GM12878 (cell line): Measurements from ENCODE around the gene SNAPC4. TPM values are rescaled to one million over a fixed set of nuclear protein-coding genes. Genes with fewer than 3 reads are reported as not detected.

ENCODE experiments used
- ATAC-seq: fragments of 200-7000 bp; cut with Tn5 transposase; 3 replicates; pipeline ENCODE4 v1.9.1; 2020; ENCODE audit warnings: mild to moderate bottlenecking, moderate library complexity
- BruUV-seq: library from RNA; stranded (reverse); fragments of 400-500 nt; replicated peaks from 2 replicates; lab custom pipeline; 2021; lab: Mats Ljungman, UMichigan
- CTCF ChIA-PET: fragments of 300-600 bp; sonication (Branson Sonifier 250); formaldehyde crosslinking; extraction: SDS; loops from one replicate; lab custom pipeline; 2021; ENCODE audit warnings: inconsistent platforms; lab: Yijun Ruan, JAX
- POLR2A ChIA-PET: fragments of 350-600 bp; formaldehyde crosslinking; extraction: SDS; loops from one replicate; lab custom pipeline; 2021; ENCODE audit warnings: inconsistent platforms; lab: Charles Lee
- RAD21 ChIA-PET: fragments of 300-600 bp; sonication (Branson Sonifier 250); formaldehyde crosslinking; loops from one replicate; lab custom pipeline; 2023; ENCODE audit warnings: antibody characterized with exemption; ENCODE audit not compliant: unreplicated experiment; lab: Charles Lee
- SMC1A ChIA-PET: fragments of 300-600 bp; sonication (Branson Sonifier 250); formaldehyde crosslinking; loops from one replicate; lab custom pipeline; 2023; ENCODE audit not compliant: unreplicated experiment, uncharacterized antibody; lab: Charles Lee
- DNase-seq: peaks from one replicate; pipeline ENCODE4 v3.0.0-alpha.2; 2011; ENCODE audit warnings: low read depth, low spot score
- FAIRE-seq: peaks from 3 replicates; lab custom pipeline; 2011; peaks lifted over from hg19 to GRCh38; lab: Jason Lieb, UNC
- H2AFZ ChIP-seq: 2 replicates; pipeline ENCODE4 v1.6.0; 2011; ENCODE audit warnings: low read depth, low read length, control low read depth; ENCODE audit not compliant: control insufficient read depth
- H3K27ac ChIP-seq: 2 replicates; pipeline ENCODE4 v1.5.1; 2011; ENCODE audit warnings: control low read depth; ENCODE audit not compliant: control insufficient read depth, insufficient read depth
- H3K27me3 ChIP-seq, 2 experiments: replicated peaks in 1 of 2; 2 replicates each; pipeline versions ENCODE4 v1.6.0 to v1.6.1; 2011; ENCODE audit warnings: low read length in 1 of 2; ENCODE audit not compliant: control insufficient read depth in 2 of 2, insufficient read depth in 2 of 2
- H3K36me3 ChIP-seq, 2 experiments: 2 replicates each; pipeline ENCODE4 v1.5.1; 2011; ENCODE audit warnings: low read length in 1 of 2; ENCODE audit not compliant: control insufficient read depth in 2 of 2, insufficient read depth in 2 of 2
- H3K4me1 ChIP-seq: 2 replicates; pipeline ENCODE4 v1.6.1; 2011; ENCODE audit warnings: mild to moderate bottlenecking, low read length, moderate library complexity, mixed read lengths; ENCODE audit not compliant: control insufficient read depth, insufficient read depth
- H3K4me2 ChIP-seq: 2 replicates; pipeline ENCODE4 v1.6.0; 2011; ENCODE audit warnings: control low read depth; ENCODE audit not compliant: control insufficient read depth, insufficient read depth
- H3K4me3 ChIP-seq: fragments of 200-600 bp; sonication (generic); 2 replicates; pipeline ENCODE4 v1.5.1; 2016
- H3K79me2 ChIP-seq: 2 replicates; pipeline ENCODE4 v1.6.0; 2011; ENCODE audit warnings: low read length; ENCODE audit not compliant: control insufficient read depth, insufficient read depth
- H3K9ac ChIP-seq: 2 replicates; pipeline ENCODE4 v1.8.0; 2011; ENCODE audit warnings: low read length, control low read depth, mixed read lengths; ENCODE audit not compliant: control insufficient read depth, insufficient read depth
- H3K9me3 ChIP-seq: replicated peaks from 3 replicates; pipeline ENCODE4 v1.5.1; 2011; ENCODE audit warnings: mild to moderate bottlenecking, low read length; ENCODE audit not compliant: control insufficient read depth, insufficient read depth
- H4K20me1 ChIP-seq: 2 replicates; pipeline ENCODE4 v1.6.0; 2011; ENCODE audit not compliant: control insufficient read depth, insufficient read depth
- ATF7 ChIP-seq: fragments of 450-650 bp; IDR thresholded peaks from 2 replicates; pipeline ENCODE4 v1.6.1; 2016; ENCODE audit warnings: low read depth, mild to moderate bottlenecking
- FOXM1 ChIP-seq: IDR thresholded peaks from 2 replicates; pipeline ENCODE4 v1.6.1; 2012; ENCODE audit warnings: low read depth, mild to moderate bottlenecking, inconsistent platforms, low read length, moderate library complexity
- POU2F2 ChIP-seq: IDR thresholded peaks from 3 replicates; pipeline ENCODE4 v1.6.1; 2011; ENCODE audit warnings: low read depth, mild to moderate bottlenecking, low read length, borderline replicate concordance
- PRDM15 ChIP-seq: fragments of 450-650 bp; formaldehyde crosslinking; IDR thresholded peaks from 2 replicates; pipeline ENCODE4 v1.4.0; 2020; ENCODE audit warnings: mild to moderate bottlenecking, moderate library complexity
- SMAD5 ChIP-seq: IDR thresholded peaks from 2 replicates; pipeline ENCODE4 v1.6.1; 2016; ENCODE audit warnings: antibody characterized with exemption, low read depth
- SMARCA5 ChIP-seq: fragments of 450-650 bp; IDR thresholded peaks from 2 replicates; pipeline ENCODE4 v1.6.1; 2017; ENCODE audit warnings: mild to moderate bottlenecking
- YBX1 ChIP-seq: fragments of 450-650 bp; IDR thresholded peaks from 2 replicates; pipeline ENCODE4 v1.6.1; 2016; ENCODE audit warnings: antibody characterized with exemption
- ZNF622 ChIP-seq: fragments of 450-650 bp; IDR thresholded peaks from 2 replicates; pipeline ENCODE4 v1.6.1; 2017; ENCODE audit warnings: mild to moderate bottlenecking, inconsistent platforms
- WGBS: methylation state at CpG from one replicate; pipeline ENCODE4 v1.1.6; 2016; ENCODE audit warnings: low lambda C conversion rate; ENCODE audit not compliant: insufficient replicate concordance, insufficient coverage; ENCODE audit errors: missing lambda C conversion rate; 5-methylcytosine and 5-hydroxymethylcytosine counted together
- in situ Hi-C: fragments of 300-500 bp; cut with MboI; formaldehyde crosslinking; loops from 9 replicates; pipeline ENCODE4 v1.14.3; 2018; ENCODE audit warnings: mixed read lengths
- intact Hi-C: fragments of 100-400 bp; cut with micrococcal nuclease; formaldehyde crosslinking; loops from one replicate; pipeline ENCODE4 v1.14.2; 2022; ENCODE audit not compliant: unreplicated experiment
- polyA plus RNA-seq, 11 experiments: library from polyadenylated mRNA; depleted of rRNA in 4 of 11; unstranded in 6 of 11; stranded (reverse) in 5 of 11; fragments of >200 nt; fragmentation: Nextera tagmentation in 4 of 11; fragmentation: Illumina TruSeq in 1 of 11; extraction: Ambion mirVana in 4 of 11; extraction: Trizol in 1 of 11; gene quantifications; 1 replicate in 1 of 11; 2 replicates in 10 of 11; pipeline versions ENCODE4 v1.2.1 to v1.2.3, GENCODE V29; 2011 to 2016; ENCODE audit warnings: inconsistent platforms in 2 of 11, missing spikeins in 2 of 11, low read depth in 1 of 11
- total RNA-seq, 4 experiments: library from RNA; depleted of rRNA in 3 of 4; stranded (reverse); fragments of >200 nt in 3 of 4; fragmentation: Illumina TruSeq in 1 of 4; extraction: Trizol in 1 of 4; gene quantifications; 2 replicates each; pipeline versions ENCODE4 v1.2.1 to v1.2.3, GENCODE V29; 2013 to 2021
- TF ChIP-seq, protein P1 (sequence below): fragments of 450-650 bp; IDR thresholded peaks from 2 replicates; pipeline ENCODE4 v1.6.1; 2018; ENCODE audit warnings: borderline replicate concordance, mild to moderate bottlenecking; ENCODE audit not compliant: partially characterized antibody

SNAPC4 gene
- total and polyA plus RNA-seq, 10 of the 15 experiments (the other 5 are each of a cell fraction or from before 2014, with no cell fraction given) = 0.42 to 19.8 (median 7.0) TPM

- TF ChIP-seq PRDM15 (CRISPR knock-in tag) (no peak), FOXM1 (no peak), ZNF622 (no peak)
Measured at GRCh38 chr9:136438548-136439480, 38.8 kb upstream of the SNAPC4 start (continued).

- Histone ChIP-seq H3K27ac (no peak overlapping the region; the same call in none of the 2 replicates), H3K36me3 (peaks cover 5 to 11% of the 10 kb centered on the region in 2 experiments), H3K4me1 (peaks cover 6% of the 10 kb centered on the region; the same call in 1 of the 2 replicates), H2AFZ (no peak overlapping the region; the same call in 1 of the 2 replicates), H3K9me3 (no peaks in the 10 kb centered on the region), H3K27me3 (no peaks in the 10 kb centered on the region), H3K79me2 (peaks cover 40% of the 10 kb centered on the region), H3K9ac (peak overlapping the region; percentile 88), H4K20me1 (no peaks in the 10 kb centered on the region), H3K4me2 (peak overlapping the region; percentile 64), H3K4me3 (peak overlapping the region; percentile 97)
- ATAC-seq (no peak), FAIRE-seq (no peak), DNase-seq (no peak)
- WGBS = 22% methylated on average over 37 of the region's 37 CpGs
- ChIA-PET POLR2A (interaction anchor here (1.0 to 1.3 kb wide), 3 partner anchors 28 to 208 kb away, joined by 3 to 5 read pairs (median 3); partner anchors contain the start of genes ENTR1 and PMPCA), CTCF (interaction anchor here (1.8 kb wide), 1 partner anchor 75 kb away, joined by 5 read pairs; the partner anchor contains the start of gene DNLZ), RAD21 (interaction anchor here (1.1 kb wide), 1 partner anchor 34 kb away, joined by 3 read pairs; no protein-coding TSS in a partner anchor), SMC1A (no interaction called here)
- in situ Hi-C loops = no loop called here
- intact Hi-C loops = no loop called here
- no TSS peak for BruUV-seq
- TF ChIP-seq YBX1 (no peak), SMARCA5 (no peak), POU2F2 (no peak), SMAD5 (no peak), ATF7 (no peak)
- TF ChIP-seq, protein P1, sequence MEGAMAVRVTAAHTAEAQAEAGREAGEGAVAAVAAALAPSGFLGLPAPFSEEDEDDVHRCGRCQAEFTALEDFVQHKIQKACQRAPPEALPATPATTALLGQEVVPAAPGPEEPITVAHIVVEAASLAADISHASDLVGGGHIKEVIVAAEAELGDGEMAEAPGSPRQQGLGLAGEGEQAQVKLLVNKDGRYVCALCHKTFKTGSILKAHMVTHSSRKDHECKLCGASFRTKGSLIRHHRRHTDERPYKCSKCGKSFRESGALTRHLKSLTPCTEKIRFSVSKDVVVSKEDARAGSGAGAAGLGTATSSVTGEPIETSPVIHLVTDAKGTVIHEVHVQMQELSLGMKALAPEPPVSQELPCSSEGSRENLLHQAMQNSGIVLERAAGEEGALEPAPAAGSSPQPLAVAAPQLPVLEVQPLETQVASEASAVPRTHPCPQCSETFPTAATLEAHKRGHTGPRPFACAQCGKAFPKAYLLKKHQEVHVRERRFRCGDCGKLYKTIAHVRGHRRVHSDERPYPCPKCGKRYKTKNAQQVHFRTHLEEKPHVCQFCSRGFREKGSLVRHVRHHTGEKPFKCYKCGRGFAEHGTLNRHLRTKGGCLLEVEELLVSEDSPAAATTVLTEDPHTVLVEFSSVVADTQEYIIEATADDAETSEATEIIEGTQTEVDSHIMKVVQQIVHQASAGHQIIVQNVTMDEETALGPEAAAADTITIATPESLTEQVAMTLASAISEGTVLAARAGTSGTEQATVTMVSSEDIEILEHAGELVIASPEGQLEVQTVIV = no peak
Measured at GRCh38 chr9:136437839-136438547, 38.0 kb upstream of the SNAPC4 start.
